Loucy (cell line): ENCODE measurements around the gene BTBD7.

Experiments
- H2AFZ ChIP-seq: fragments of 200-600 bp; sonication (generic); 2 replicates; pipeline ENCODE4 v1.6.0; 2016; ENCODE audit warnings: antibody characterized with exemption, mild to moderate bottlenecking, low read length, moderate library complexity
- H3F3A ChIP-seq: fragments of 200-600 bp; 2 replicates; pipeline ENCODE4 v1.6.0; 2016; ENCODE audit warnings: antibody characterized with exemption, low read depth, mild to moderate bottlenecking
- H3K27me3 ChIP-seq: fragments of 200-600 bp; sonication (generic); 2 replicates; pipeline ENCODE4 v1.6.1; 2014; ENCODE audit warnings: low read length, mild to moderate bottlenecking; ENCODE audit not compliant: insufficient read depth, poor library complexity, severe bottlenecking
- H3K36me3 ChIP-seq: fragments of 200-600 bp; sonication (generic); 2 replicates; pipeline ENCODE4 v1.6.1; 2016; ENCODE audit warnings: low read length; ENCODE audit not compliant: insufficient read depth
- H3K4me1 ChIP-seq: fragments of 200-600 bp; sonication (generic); 2 replicates; pipeline ENCODE4 v1.5.1; 2014; ENCODE audit warnings: low read length, mild to moderate bottlenecking; ENCODE audit not compliant: insufficient read depth, poor library complexity, severe bottlenecking
- H3K4me2 ChIP-seq: fragments of 200-600 bp; sonication (generic); 2 replicates; pipeline ENCODE4 v1.6.0; 2014; ENCODE audit warnings: antibody characterized with exemption, low read length, low read depth, mild to moderate bottlenecking; ENCODE audit not compliant: poor library complexity, severe bottlenecking
- H3K4me3 ChIP-seq: fragments of 200-600 bp; sonication (generic); 2 replicates; pipeline ENCODE4 v1.5.1; 2014; ENCODE audit warnings: low read length, mild to moderate bottlenecking, mixed read lengths; ENCODE audit not compliant: poor library complexity, severe bottlenecking
- H3K79me2 ChIP-seq: fragments of 200-600 bp; sonication (generic); 2 replicates; pipeline ENCODE4 v1.6.1; 2014; ENCODE audit warnings: low read length; ENCODE audit not compliant: insufficient read depth
- H3K9ac ChIP-seq: fragments of 200-600 bp; sonication (generic); 2 replicates; pipeline ENCODE4 v1.6.0; 2014; ENCODE audit warnings: mild to moderate bottlenecking, low read depth, low read length, moderate library complexity; ENCODE audit not compliant: poor library complexity, severe bottlenecking
- H3K9me2 ChIP-seq: fragments of 200-600 bp; sonication (generic); replicated peaks from 2 replicates; pipeline ENCODE4 v1.6.1; 2016; ENCODE audit warnings: low read depth, low read length, mixed read lengths
- H3K9me3 ChIP-seq: fragments of 200-600 bp; sonication (generic); 2 replicates; pipeline ENCODE4 v1.6.1; 2014; ENCODE audit warnings: mild to moderate bottlenecking, antibody characterized with exemption, low read length, low read depth; ENCODE audit not compliant: insufficient read depth
- H4K20me1 ChIP-seq: fragments of 200-600 bp; sonication (generic); 2 replicates; pipeline ENCODE4 v1.6.0; 2014; ENCODE audit warnings: antibody characterized with exemption, low read length, mild to moderate bottlenecking; ENCODE audit not compliant: insufficient read depth, poor library complexity, severe bottlenecking
- EZH2phosphoT487 ChIP-seq: fragments of 200-600 bp; IDR thresholded peaks from 2 replicates; pipeline ENCODE4 v1.6.1; 2018; ENCODE audit warnings: antibody characterized with exemption, mild to moderate bottlenecking, moderate library complexity, borderline replicate concordance
- TF ChIP-seq, protein P1 (sequence below): fragments of 200-600 bp; sonication (generic); conservative IDR thresholded peaks from 2 replicates; pipeline ENCODE4 v1.5.1; 2014; ENCODE audit warnings: mild to moderate bottlenecking, antibody characterized with exemption, low read length

The BTBD7 gene

GRCh38 chr14:93267149-93267711, 65.6 kb downstream of the BTBD7 start:
- H3K9ac ChIP-seq, result no peak overlapping the region
- no peak overlapping the region for H2AFZ ChIP-seq
- H3K9me3 ChIP-seq, result no peaks in the 10 kb centered on the region
- TF ChIP-seq, protein P1, sequence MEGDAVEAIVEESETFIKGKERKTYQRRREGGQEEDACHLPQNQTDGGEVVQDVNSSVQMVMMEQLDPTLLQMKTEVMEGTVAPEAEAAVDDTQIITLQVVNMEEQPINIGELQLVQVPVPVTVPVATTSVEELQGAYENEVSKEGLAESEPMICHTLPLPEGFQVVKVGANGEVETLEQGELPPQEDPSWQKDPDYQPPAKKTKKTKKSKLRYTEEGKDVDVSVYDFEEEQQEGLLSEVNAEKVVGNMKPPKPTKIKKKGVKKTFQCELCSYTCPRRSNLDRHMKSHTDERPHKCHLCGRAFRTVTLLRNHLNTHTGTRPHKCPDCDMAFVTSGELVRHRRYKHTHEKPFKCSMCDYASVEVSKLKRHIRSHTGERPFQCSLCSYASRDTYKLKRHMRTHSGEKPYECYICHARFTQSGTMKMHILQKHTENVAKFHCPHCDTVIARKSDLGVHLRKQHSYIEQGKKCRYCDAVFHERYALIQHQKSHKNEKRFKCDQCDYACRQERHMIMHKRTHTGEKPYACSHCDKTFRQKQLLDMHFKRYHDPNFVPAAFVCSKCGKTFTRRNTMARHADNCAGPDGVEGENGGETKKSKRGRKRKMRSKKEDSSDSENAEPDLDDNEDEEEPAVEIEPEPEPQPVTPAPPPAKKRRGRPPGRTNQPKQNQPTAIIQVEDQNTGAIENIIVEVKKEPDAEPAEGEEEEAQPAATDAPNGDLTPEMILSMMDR, result no peak
- TF ChIP-seq EZH2phosphoT487, result no peak
- H3K4me1 ChIP-seq, result no peaks in the 10 kb centered on the region
- no peaks in the 10 kb centered on the region for H3K27me3 ChIP-seq
- peaks cover 26% of the 10 kb centered on the region; the same call in 1 of the 2 replicates for H3K36me3 ChIP-seq
- H3K79me2 ChIP-seq, result peaks cover 51% of the 10 kb centered on the region
- no peaks in the 10 kb centered on the region for H3K9me2 ChIP-seq
- no peak overlapping the region for H3K4me3 ChIP-seq
- no peak overlapping the region for H3K4me2 ChIP-seq
- H3F3A ChIP-seq, result no peaks in the 10 kb centered on the region
- H4K20me1 ChIP-seq, result peaks cover 5% of the 10 kb centered on the region

- Histone ChIP-seq H3K79me2 (peaks cover 44% of the 10 kb centered on the region), H4K20me1 (peaks cover 5% of the 10 kb centered on the region), H3K9me3 (no peaks in the 10 kb centered on the region), H3K9me2 (no peaks in the 10 kb centered on the region), H3F3A (no peaks in the 10 kb centered on the region), H3K36me3 (peaks cover 37% of the 10 kb centered on the region), H3K4me1 (no peaks in the 10 kb centered on the region), H3K4me2 (no peak overlapping the region), H2AFZ (no peak overlapping the region), H3K27me3 (no peaks in the 10 kb centered on the region), H3K4me3 (no peak overlapping the region), H3K9ac (no peak overlapping the region)
- TF ChIP-seq, protein P1, result no peak
These were observed 66.7 kb downstream of the BTBD7 start for GRCh38 chr14:93266127-93266526.

GRCh38 chr14:93263416-93263815, 69.4 kb downstream of the BTBD7 start:
- no peaks in the 10 kb centered on the region for H3K9me2 ChIP-seq
- TF ChIP-seq, protein P1, result no peak
- TF ChIP-seq EZH2phosphoT487, result no peak
- no peaks in the 10 kb centered on the region for H3K9me3 ChIP-seq
- no peak overlapping the region for H3K4me2 ChIP-seq
- H4K20me1 ChIP-seq, result no peaks in the 10 kb centered on the region
- no peak overlapping the region for H3K9ac ChIP-seq
- peaks cover 29% of the 10 kb centered on the region for H3K79me2 ChIP-seq
- no peaks in the 10 kb centered on the region for H3K4me1 ChIP-seq
- no peak overlapping the region for H3K4me3 ChIP-seq
- H3F3A ChIP-seq, result no peaks in the 10 kb centered on the region
- no peaks in the 10 kb centered on the region for H3K27me3 ChIP-seq
- peaks cover 56% of the 10 kb centered on the region for H3K36me3 ChIP-seq
- H2AFZ ChIP-seq, result no peak overlapping the region
